GM23338 (cell line): ENCODE results near the gene GFRA1. TPM values are rescaled to one million over a fixed set of nuclear protein-coding genes. Genes with fewer than 3 reads are reported as not detected.

Experiments used
- ATAC-seq: fragments of 200-7000 bp; cut with Tn5 transposase; 3 replicates; pipeline ENCODE4 v1.9.1; 2020
- DNase-seq: peaks from one replicate; pipeline ENCODE4 v3.0.0-alpha.2; 2015; ENCODE audit warnings: low spot score
- H2AFZ ChIP-seq: fragments of 200-600 bp; sonication (generic); 2 replicates; pipeline ENCODE4 v1.8.0; 2016; ENCODE audit warnings: antibody characterized with exemption, mild to moderate bottlenecking, moderate library complexity
- H3F3A ChIP-seq: fragments of 200-600 bp; sonication (generic); replicated peaks from 2 replicates; pipeline ENCODE4 v1.8.0; 2017; ENCODE audit warnings: antibody characterized with exemption, mixed run types, low read depth
- H3K27ac ChIP-seq: fragments of 200-600 bp; sonication (generic); 2 replicates; pipeline ENCODE4 v1.6.1; 2016; ENCODE audit warnings: low read depth
- H3K27me3 ChIP-seq: fragments of 200-600 bp; sonication (generic); 2 replicates; pipeline ENCODE4 v1.8.0; 2016; ENCODE audit warnings: mild to moderate bottlenecking, mixed run types, moderate library complexity; ENCODE audit not compliant: insufficient read depth
- H3K36me3 ChIP-seq: fragments of 200-600 bp; sonication (generic); 2 replicates; pipeline ENCODE4 v1.8.0; 2016; ENCODE audit warnings: mild to moderate bottlenecking; ENCODE audit not compliant: insufficient read depth
- H3K4me1 ChIP-seq: fragments of 200-600 bp; sonication (generic); 2 replicates; pipeline ENCODE4 v1.8.0; 2016; ENCODE audit warnings: mild to moderate bottlenecking, moderate library complexity; ENCODE audit not compliant: insufficient read depth
- H3K4me2 ChIP-seq: fragments of 200-600 bp; sonication (generic); 2 replicates; pipeline ENCODE4 v1.7.1; 2017; ENCODE audit warnings: mixed run types
- H3K4me3 ChIP-seq: fragments of 200-600 bp; sonication (generic); 2 replicates; pipeline ENCODE4 v1.6.1; 2016; ENCODE audit warnings: mixed run types
- H3K79me2 ChIP-seq: fragments of 200-600 bp; sonication (generic); replicated peaks from 2 replicates; pipeline ENCODE4 v1.8.0; 2017; ENCODE audit warnings: mild to moderate bottlenecking; ENCODE audit not compliant: insufficient read depth
- H3K9me2 ChIP-seq: fragments of 200-600 bp; sonication (generic); 2 replicates; pipeline ENCODE4 v1.8.0; 2017; ENCODE audit not compliant: insufficient read depth
- H4K20me1 ChIP-seq: fragments of 200-600 bp; sonication (generic); replicated peaks from 2 replicates; pipeline ENCODE4 v1.8.0; 2017; ENCODE audit warnings: mild to moderate bottlenecking; ENCODE audit not compliant: insufficient read depth
- H3K27ac Mint-ChIP-seq: 2 replicates; pipeline ENCODE4 v1.8.0; 2020; ENCODE audit warnings: inconsistent platforms, mild to moderate bottlenecking, moderate library complexity, mixed read lengths
- H3K27me3 Mint-ChIP-seq: 3 replicates; pipeline ENCODE4 v1.8.0; 2022; ENCODE audit warnings: low read depth, mild to moderate bottlenecking, moderate library complexity, mixed read lengths, inconsistent platforms; ENCODE audit not compliant: insufficient read depth, poor library complexity
- H3K36me3 Mint-ChIP-seq: 3 replicates; pipeline ENCODE4 v1.8.0; 2021; ENCODE audit warnings: low read depth, mild to moderate bottlenecking, inconsistent platforms, moderate library complexity, mixed read lengths
- H3K4me1 Mint-ChIP-seq: 3 replicates; pipeline ENCODE4 v1.8.0; 2020; ENCODE audit warnings: mild to moderate bottlenecking, inconsistent platforms, mixed read lengths
- H3K4me3 Mint-ChIP-seq: 3 replicates; pipeline ENCODE4 v1.8.0; 2021; ENCODE audit warnings: moderate library complexity, mild to moderate bottlenecking, inconsistent platforms, mixed read lengths
- H3K9me3 Mint-ChIP-seq: 3 replicates; pipeline ENCODE4 v1.8.0; 2020; ENCODE audit warnings: moderate library complexity, mild to moderate bottlenecking, inconsistent platforms, mixed read lengths
- CREB1 ChIP-seq: fragments of 250-450 bp; sonication (Bioruptor Pico); IDR thresholded peaks from 2 replicates; pipeline ENCODE4 v1.5.0; 2020; ENCODE audit warnings: low read depth, mild to moderate bottlenecking, moderate library complexity
- EZH2 ChIP-seq: fragments of 200-600 bp; sonication (generic); IDR thresholded peaks from one replicate; pipeline ENCODE4 v1.8.0; 2017; ENCODE audit warnings: antibody characterized with exemption, mild to moderate bottlenecking, low read depth; ENCODE audit not compliant: unreplicated experiment
- EZH2phosphoT487 ChIP-seq: fragments of 200-600 bp; sonication (generic); IDR thresholded peaks from one replicate; pipeline ENCODE4 v1.8.1; 2018; ENCODE audit warnings: antibody characterized with exemption; ENCODE audit not compliant: unreplicated experiment
- JUNB ChIP-seq: IDR thresholded peaks from one replicate; pipeline ENCODE4 v1.6.1; 2016; ENCODE audit warnings: antibody characterized with exemption; ENCODE audit not compliant: unreplicated experiment
- NANOG ChIP-seq: IDR thresholded peaks from 2 replicates; pipeline ENCODE4 v1.6.1; 2016; ENCODE audit warnings: antibody characterized with exemption, borderline replicate concordance
- POLR2AphosphoS5 ChIP-seq: IDR thresholded peaks from 2 replicates; pipeline ENCODE4 v1.6.1; 2016; ENCODE audit warnings: antibody characterized with exemption, low read depth
- STAT1 ChIP-seq: IDR thresholded peaks from one replicate; pipeline ENCODE4 v1.6.1; 2016; ENCODE audit warnings: antibody characterized with exemption; ENCODE audit not compliant: unreplicated experiment
- ZNF114 ChIP-seq: fragments of 250-450 bp; sonication (Bioruptor Pico); IDR thresholded peaks from 2 replicates; pipeline ENCODE4 v1.5.0; 2020; ENCODE audit warnings: mild to moderate bottlenecking, moderate library complexity
- ZNF331 ChIP-seq: fragments of 250-450 bp; sonication (Bioruptor Pico); IDR thresholded peaks from 2 replicates; pipeline ENCODE4 v1.5.0; 2020; ENCODE audit warnings: low read depth, mild to moderate bottlenecking, moderate library complexity
- polyA plus RNA-seq: library from polyadenylated mRNA; unstranded; fragments of >200 nt; fragmentation: Nextera tagmentation; extraction: Ambion mirVana; gene quantifications from 2 replicates; pipeline ENCODE4 v1.2.1, GENCODE V29; 2016
- total RNA-seq: library from RNA; depleted of rRNA; stranded (reverse); fragments of >200 nt; shearing (Covaris generic); gene quantifications from 2 replicates; pipeline ENCODE4 v1.2.3, GENCODE V29; 2014
- TF ChIP-seq, protein P1 (sequence below): fragments of 250-450 bp; sonication (Bioruptor Pico); IDR thresholded peaks from 2 replicates; pipeline ENCODE4 v1.5.0; 2020; ENCODE audit warnings: mild to moderate bottlenecking, moderate library complexity
- TF ChIP-seq, protein P2 (sequence below), 2 experiments: fragments of 200-600 bp in 1 of 2; sonication (generic) in 1 of 2; conservative IDR thresholded peaks; 2 replicates each; pipeline versions ENCODE4 v1.5.1 to v1.6.1; 2016 to 2017; ENCODE audit warnings: antibody characterized with exemption in 2 of 2, low read depth in 2 of 2, mild to moderate bottlenecking in 2 of 2, moderate library complexity in 1 of 2
- TF ChIP-seq, protein P3 (sequence below): IDR thresholded peaks from one replicate; pipeline ENCODE4 v1.6.1; 2018; ENCODE audit warnings: antibody characterized with exemption; ENCODE audit not compliant: unreplicated experiment

The GFRA1 gene
- total and polyA plus RNA-seq, 2 experiments from 2014 or later = 1.4 to 2.8 TPM

DNA sequence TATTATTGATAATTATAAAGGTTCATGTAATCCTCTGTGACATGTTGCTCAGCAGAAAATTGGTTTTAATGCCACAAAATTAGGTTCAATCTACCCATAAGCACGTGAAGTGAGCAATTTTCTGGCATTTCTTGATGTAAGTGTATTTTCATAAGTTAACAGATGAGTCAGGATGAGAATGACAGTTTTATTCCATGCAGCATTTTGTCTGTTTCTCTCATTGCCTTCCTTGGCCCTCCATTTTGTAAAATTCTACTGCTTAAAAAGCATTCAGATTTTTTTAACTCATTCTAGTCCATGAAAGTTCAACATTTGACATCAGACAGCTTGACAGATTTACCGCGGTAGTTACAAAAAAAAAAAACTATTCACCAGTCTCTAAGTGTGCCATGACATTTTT is 4.0 kb upstream of the GFRA1 start (continued):
- no peak for TF ChIP-seq CREB1 (CRISPR knock-in tag)
- no peak for TF ChIP-seq ZNF114 (CRISPR knock-in tag)
- no peak for TF ChIP-seq STAT1

DNA sequence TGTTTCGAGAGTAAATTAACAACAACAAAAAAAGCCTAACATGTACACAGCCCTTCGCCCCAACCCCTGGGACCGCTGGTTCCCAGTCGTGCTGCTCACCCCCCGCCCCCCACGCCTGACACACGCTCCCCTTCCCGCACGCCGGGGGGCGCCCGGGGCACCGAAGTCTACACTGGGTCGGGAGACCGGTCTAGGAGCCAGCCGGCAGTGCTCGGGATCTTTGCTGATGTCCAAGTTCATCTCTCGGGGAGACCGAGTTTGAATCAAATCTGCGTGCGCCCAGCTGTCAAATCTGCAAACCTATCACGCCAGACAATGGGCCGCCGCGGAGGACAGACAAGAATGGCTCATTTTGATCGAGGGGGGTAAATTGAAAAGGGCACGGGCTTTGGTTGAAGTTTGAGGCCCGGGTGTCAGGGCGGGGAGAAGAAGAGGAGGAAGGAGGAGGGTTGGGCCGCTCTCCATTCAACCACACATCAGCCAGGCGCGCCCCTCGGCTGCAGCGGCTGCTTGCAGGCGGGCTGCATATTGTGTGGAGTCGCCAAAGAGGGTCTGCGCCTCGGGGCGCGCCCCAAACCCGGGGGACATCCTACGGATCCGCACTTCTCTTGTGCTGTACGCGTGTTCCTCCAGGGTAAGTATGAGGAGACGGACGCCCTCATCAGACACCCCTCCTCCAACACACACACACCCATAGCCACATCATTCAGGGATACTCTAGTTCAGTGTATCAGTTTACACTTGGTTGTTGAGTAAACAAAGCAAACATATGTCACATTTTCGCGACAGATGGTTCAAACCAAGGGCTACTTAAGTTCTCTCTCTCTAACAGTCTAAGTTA is 1.3 kb upstream of the GFRA1 start:
- H3K27ac ChIP-seq = no peak overlapping the region
- Mint-ChIP-seq H3K9me3 (no peaks in the 10 kb centered on the region), H3K4me3 (peak overlapping the region; percentile 84), H3K36me3 (no peaks in the 10 kb centered on the region; the same call in 2 of the 3 replicates), H3K27ac (no peak overlapping the region), H3K27me3 (peaks cover 68% of the 10 kb centered on the region), H3K4me1 (peaks cover 10% of the 10 kb centered on the region; the same call in 2 of the 3 replicates)
- peak overlapping the region; percentile 89 for H3K4me3 ChIP-seq
- peaks cover 3% of the 10 kb centered on the region; the same call in 1 of the 2 replicates for H3F3A ChIP-seq
- TF ChIP-seq STAT1 (no peak), NANOG (no peak), POLR2AphosphoS5 (no peak), ZNF114 (CRISPR knock-in tag) (no peak), JUNB (no peak), EZH2 (peak; percentile 76), CREB1 (CRISPR knock-in tag) (peak; percentile 4; the same call in 1 of the 2 replicates), ZNF331 (CRISPR knock-in tag) (no peak), EZH2phosphoT487 (no peak)
- TF ChIP-seq, protein P1, sequence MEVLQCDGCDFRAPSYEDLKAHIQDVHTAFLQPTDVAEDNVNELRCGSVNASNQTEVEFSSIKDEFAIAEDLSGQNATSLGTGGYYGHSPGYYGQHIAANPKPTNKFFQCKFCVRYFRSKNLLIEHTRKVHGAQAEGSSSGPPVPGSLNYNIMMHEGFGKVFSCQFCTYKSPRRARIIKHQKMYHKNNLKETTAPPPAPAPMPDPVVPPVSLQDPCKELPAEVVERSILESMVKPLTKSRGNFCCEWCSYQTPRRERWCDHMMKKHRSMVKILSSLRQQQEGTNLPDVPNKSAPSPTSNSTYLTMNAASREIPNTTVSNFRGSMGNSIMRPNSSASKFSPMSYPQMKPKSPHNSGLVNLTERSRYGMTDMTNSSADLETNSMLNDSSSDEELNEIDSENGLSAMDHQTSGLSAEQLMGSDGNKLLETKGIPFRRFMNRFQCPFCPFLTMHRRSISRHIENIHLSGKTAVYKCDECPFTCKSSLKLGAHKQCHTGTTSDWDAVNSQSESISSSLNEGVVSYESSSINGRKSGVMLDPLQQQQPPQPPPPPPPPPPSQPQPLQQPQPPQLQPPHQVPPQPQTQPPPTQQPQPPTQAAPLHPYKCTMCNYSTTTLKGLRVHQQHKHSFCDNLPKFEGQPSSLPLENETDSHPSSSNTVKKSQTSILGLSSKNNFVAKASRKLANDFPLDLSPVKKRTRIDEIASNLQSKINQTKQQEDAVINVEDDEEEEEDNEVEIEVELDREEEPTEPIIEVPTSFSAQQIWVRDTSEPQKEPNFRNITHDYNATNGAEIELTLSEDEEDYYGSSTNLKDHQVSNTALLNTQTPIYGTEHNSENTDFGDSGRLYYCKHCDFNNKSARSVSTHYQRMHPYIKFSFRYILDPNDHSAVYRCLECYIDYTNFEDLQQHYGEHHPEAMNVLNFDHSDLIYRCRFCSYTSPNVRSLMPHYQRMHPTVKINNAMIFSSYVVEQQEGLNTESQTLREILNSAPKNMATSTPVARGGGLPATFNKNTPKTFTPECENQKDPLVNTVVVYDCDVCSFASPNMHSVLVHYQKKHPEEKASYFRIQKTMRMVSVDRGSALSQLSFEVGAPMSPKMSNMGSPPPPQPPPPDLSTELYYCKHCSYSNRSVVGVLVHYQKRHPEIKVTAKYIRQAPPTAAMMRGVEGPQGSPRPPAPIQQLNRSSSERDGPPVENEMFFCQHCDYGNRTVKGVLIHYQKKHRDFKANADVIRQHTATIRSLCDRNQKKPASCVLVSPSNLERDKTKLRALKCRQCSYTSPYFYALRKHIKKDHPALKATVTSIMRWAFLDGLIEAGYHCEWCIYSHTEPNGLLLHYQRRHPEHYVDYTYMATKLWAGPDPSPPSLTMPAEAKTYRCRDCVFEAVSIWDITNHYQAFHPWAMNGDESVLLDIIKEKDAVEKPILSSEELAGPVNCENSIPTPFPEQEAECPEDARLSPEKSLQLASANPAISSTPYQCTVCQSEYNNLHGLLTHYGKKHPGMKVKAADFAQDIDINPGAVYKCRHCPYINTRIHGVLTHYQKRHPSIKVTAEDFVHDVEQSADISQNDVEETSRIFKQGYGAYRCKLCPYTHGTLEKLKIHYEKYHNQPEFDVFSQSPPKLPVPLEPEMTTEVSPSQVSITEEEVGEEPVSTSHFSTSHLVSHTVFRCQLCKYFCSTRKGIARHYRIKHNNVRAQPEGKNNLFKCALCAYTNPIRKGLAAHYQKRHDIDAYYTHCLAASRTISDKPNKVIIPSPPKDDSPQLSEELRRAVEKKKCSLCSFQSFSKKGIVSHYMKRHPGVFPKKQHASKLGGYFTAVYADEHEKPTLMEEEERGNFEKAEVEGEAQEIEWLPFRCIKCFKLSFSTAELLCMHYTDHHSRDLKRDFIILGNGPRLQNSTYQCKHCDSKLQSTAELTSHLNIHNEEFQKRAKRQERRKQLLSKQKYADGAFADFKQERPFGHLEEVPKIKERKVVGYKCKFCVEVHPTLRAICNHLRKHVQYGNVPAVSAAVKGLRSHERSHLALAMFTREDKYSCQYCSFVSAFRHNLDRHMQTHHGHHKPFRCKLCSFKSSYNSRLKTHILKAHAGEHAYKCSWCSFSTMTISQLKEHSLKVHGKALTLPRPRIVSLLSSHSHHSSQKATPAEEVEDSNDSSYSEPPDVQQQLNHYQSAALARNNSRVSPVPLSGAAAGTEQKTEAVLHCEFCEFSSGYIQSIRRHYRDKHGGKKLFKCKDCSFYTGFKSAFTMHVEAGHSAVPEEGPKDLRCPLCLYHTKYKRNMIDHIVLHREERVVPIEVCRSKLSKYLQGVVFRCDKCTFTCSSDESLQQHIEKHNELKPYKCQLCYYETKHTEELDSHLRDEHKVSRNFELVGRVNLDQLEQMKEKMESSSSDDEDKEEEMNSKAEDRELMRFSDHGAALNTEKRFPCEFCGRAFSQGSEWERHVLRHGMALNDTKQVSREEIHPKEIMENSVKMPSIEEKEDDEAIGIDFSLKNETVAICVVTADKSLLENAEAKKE (CRISPR knock-in tag) = no peak
- TF ChIP-seq, protein P2, sequence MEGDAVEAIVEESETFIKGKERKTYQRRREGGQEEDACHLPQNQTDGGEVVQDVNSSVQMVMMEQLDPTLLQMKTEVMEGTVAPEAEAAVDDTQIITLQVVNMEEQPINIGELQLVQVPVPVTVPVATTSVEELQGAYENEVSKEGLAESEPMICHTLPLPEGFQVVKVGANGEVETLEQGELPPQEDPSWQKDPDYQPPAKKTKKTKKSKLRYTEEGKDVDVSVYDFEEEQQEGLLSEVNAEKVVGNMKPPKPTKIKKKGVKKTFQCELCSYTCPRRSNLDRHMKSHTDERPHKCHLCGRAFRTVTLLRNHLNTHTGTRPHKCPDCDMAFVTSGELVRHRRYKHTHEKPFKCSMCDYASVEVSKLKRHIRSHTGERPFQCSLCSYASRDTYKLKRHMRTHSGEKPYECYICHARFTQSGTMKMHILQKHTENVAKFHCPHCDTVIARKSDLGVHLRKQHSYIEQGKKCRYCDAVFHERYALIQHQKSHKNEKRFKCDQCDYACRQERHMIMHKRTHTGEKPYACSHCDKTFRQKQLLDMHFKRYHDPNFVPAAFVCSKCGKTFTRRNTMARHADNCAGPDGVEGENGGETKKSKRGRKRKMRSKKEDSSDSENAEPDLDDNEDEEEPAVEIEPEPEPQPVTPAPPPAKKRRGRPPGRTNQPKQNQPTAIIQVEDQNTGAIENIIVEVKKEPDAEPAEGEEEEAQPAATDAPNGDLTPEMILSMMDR (conservative IDR thresholded peaks at IDR 0.05; ENCODE audit: low read depth in 2 of 2) = peak in 1 of 2 experiments; percentile 23; a peak in 1 of 4 replicates
- TF ChIP-seq, protein P3, sequence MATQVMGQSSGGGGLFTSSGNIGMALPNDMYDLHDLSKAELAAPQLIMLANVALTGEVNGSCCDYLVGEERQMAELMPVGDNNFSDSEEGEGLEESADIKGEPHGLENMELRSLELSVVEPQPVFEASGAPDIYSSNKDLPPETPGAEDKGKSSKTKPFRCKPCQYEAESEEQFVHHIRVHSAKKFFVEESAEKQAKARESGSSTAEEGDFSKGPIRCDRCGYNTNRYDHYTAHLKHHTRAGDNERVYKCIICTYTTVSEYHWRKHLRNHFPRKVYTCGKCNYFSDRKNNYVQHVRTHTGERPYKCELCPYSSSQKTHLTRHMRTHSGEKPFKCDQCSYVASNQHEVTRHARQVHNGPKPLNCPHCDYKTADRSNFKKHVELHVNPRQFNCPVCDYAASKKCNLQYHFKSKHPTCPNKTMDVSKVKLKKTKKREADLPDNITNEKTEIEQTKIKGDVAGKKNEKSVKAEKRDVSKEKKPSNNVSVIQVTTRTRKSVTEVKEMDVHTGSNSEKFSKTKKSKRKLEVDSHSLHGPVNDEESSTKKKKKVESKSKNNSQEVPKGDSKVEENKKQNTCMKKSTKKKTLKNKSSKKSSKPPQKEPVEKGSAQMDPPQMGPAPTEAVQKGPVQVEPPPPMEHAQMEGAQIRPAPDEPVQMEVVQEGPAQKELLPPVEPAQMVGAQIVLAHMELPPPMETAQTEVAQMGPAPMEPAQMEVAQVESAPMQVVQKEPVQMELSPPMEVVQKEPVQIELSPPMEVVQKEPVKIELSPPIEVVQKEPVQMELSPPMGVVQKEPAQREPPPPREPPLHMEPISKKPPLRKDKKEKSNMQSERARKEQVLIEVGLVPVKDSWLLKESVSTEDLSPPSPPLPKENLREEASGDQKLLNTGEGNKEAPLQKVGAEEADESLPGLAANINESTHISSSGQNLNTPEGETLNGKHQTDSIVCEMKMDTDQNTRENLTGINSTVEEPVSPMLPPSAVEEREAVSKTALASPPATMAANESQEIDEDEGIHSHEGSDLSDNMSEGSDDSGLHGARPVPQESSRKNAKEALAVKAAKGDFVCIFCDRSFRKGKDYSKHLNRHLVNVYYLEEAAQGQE = no peak
- no peaks in the 10 kb centered on the region for H3K79me2 ChIP-seq
- ATAC-seq (peak; percentile 17), DNase-seq (peak; percentile 56)
- H3K36me3 ChIP-seq = no peaks in the 10 kb centered on the region
- peak overlapping the region; percentile 99 for H2AFZ ChIP-seq
- H3K27me3 ChIP-seq = peaks cover 76% of the 10 kb centered on the region
- no peaks in the 10 kb centered on the region for H4K20me1 ChIP-seq
- peak overlapping the region; percentile 98 for H3K4me2 ChIP-seq
- H3K4me1 ChIP-seq = peaks cover 5% of the 10 kb centered on the region
- no peaks in the 10 kb centered on the region for H3K9me2 ChIP-seq
